GM18909 (cell line): ENCODE measurements around the gene RNU6-1.

Experiments used
- ATAC-seq: cut with Tn5 transposase; IDR thresholded peaks from one replicate; pipeline ENCODE4 v1.9.1; 2021; ENCODE audit warnings: mild to moderate bottlenecking; ENCODE audit not compliant: unreplicated experiment, poor library complexity

The RNU6-1 gene

DNA sequence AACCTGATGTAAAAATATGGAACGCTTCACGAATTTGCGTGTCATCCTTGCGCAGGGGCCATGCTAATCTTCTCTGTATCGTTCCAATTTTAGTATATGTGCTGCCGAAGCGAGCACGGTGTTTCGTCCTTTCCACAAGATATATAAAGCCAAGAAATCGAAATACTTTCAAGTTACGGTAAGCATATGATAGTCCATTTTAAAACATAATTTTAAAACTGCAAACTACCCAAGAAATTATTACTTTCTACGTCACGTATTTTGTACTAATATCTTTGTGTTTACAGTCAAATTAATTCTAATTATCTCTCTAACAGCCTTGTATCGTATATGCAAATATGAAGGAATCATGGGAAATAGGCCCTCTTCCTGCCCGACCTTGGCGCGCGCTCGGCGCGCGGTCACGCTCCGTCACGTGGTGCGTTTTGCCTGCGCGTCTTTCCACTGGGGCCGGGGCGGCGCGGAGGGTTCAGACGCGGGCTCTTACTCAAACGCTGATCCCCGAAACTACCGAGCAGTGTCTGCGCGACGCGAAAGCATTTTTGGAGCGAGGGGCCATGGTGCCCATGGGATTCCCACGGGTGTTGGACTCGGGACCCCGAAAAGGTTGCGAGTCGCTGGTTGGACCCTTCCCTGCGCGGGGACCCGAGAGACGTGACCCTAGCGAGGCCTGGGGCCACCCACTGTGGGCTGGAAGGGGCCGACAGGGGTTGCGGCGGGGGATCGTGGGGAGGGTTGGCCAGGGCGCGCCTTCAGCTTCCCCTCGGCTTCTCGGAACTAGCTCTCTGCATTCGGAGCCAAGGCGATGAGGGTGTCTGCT, at the start of gene RNU6-1:
Gene RNU6-1 (minus strand): TSS at position 117 of the 820 bp plus-strand sequence.
- peak; percentile 89 for ATAC-seq

DNA sequence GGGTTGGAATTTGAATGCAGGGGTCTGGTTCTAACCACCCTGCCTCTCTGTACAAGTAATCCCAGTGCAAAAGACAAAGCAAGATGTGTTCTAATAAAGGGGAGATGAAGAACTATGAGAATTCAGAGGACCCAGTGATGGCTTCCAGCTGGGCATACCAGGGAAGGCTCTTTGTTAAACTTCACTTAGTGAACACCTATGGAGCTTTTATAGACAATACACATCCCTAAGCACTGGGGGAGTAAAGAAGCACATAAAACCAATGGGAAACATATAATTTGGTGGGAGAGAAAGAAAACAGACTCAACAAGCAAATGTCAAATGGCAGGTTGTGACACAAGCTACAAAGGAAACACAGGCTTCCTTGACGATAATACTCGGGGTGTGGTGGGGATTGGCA, 47.9 kb upstream of the RNU6-1 start:
- ATAC-seq: no peak

DNA sequence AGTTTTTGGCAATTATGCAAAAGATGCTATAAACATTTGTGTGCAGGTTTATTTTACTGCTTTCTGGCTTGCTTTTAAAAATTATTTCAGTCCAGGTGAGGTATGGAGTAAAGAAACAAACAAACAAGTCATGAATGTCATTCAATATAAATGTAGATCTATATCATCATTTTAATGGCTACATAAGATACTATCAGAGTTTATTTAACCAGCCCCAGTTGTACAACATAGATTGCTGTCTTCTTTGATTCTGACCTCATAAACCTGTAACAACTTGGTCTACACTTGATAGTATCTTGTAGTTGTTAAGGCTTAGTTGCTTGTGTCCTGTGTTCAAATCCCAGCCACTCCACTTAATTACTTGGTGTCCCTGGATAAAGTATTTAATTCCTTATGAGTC, 46.0 kb upstream of the RNU6-1 start:
- ATAC-seq: no peak

DNA sequence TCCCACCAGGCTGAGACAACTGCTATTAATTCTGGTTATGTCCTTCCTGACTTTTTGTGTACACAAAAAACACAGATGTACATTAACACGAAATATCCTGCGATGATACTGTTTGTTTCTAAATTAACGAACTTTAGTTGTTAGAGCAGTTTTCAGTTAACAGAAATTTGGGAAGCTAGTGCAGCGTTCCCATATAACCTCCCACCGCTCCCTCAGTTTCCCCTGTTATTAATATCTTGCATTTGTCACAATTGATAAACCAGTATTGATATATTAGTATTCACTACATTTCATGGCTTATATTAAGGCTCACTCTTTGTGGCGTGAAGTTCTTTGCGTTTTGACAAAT, 45.3 kb upstream of the RNU6-1 start:
- ATAC-seq: no peak

DNA sequence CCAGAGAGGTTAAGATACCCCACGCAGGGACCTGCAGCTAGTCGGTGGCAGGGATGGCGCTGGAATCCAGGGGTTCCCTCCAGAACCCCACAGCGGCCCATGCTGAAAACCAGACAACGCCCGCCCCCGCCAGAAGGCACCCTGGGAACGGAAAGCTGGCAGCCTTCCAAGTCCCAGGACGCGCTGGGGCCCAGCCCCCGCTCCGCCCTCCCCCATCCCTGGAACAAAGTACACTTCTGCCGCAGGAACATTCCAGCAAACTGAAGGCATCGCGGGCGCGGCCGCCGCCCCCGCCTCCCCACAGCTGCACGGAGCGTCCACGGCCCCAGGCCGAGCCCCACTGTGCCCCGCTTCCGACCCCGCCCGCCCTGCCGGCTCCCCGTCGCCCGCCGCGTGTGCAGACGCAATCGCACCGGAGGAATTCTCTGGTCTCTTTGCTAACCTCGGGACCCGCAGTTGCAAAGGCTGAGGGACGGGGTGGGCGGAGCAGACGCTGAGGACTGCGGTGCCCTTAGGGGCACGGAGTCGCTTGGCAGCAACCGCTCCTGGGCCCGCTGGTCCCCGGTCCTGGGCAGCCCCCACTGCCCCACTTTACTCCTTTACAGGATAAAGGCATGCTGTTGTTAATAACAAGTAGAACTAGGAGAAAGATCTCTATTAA, 44.8 kb upstream of the RNU6-1 start:
- no peak for ATAC-seq

DNA sequence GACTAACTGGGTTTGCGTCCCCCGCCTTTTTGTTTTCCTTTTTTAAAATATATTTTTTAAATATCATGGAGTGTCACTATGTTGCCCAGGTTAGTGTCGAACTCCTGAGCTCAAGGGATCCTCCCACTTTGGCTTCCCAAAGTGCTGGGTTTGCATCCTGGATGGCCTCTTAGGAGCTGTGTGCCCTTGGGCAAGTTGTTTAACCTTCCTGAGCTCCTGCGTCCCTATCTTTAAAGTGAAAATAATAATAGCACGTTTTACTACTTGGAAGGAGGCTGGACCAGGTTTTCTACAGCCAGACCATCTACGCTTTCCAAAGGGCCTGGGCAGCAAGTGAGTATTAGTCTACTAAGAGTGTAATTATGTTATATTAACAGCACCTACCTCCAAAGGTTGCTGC, 44.2 kb upstream of the RNU6-1 start:
- no peak for ATAC-seq

DNA sequence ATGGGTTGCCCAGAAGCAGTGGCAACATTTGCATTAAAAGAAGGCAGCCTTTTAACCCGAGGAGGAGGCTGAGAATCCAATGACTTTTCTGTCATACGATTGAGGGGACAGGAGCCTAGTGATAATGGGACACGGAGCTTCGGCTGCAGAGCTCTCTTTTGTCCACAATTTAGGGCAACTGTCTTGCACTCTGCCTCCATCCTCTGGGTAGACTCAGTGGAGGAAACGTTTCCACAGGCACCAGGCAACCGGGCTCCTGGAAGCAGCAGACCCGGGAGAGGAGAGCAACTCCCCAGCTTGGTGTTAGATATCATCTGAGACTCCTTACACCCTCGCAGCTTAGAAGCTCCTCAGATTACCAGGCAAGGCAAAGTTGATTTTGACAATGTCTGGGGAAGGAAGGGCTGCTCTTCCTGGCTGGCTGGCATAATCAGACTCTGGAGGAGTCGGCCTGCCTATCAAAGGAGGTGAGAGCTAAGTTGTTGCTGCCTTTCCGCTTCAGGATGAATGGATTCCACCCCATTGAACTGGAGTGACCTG, 43.5 kb upstream of the RNU6-1 start:
- ATAC-seq: no peak

DNA sequence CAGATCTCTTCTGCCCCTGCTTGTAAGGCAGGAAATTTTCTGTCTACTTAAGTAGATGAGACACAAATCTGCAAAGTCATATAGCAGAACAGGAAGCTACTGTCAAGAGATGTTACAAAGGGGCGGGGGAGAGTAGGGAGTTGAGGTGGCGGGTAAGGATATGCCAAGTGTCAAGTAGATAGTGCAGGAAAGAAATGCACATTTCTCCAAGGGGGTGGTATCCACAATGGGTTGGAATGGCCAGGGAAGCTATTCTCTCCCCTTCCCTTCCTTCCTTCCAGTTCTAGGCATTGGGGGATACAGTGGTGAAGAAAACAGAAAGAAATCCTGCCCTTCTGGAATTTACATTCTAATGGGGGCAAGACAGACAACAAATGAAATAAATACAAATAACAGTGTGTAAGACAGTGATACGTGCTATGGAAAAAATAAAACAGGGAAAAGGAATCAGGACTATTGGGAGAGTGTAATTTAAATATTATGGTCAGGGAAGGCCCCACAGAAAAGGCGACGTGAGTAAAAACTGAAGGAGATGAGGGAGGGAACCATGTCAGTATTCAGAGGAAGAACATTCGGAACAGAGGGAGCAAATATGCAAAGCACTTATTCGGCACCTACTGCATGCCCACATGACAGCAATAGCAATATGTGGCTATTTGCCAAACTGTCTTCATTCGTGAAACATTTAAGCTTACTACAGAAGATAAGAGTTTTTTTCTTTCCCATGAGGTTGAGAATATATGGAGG, 42.8 kb upstream of the RNU6-1 start:
- ATAC-seq: no peak

DNA sequence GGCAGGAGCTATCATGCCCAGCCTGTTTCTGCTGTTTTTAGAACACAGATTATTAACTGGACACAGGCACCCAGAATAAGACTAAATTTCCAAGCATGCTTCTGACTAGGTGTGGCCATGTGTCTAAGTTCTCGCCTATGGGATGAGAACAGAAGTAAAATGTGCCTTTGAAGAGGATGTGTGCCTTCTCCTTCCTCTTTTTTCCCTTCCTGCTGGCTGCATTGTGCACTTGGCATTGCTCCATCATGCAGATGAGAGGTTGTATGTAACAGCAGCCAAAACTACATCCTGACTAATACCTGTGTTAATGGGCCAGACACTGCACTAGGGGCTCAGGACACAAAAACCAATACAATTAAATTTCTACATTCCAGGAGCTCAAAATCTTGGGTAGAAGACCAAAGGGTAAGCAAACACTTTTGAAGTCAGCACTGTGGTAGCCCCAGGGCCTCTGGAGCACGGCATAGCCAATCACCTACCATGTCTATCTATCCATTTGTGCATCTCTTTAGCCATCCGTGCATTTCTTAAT, 40.9 kb upstream of the RNU6-1 start:
- no peak for ATAC-seq

DNA sequence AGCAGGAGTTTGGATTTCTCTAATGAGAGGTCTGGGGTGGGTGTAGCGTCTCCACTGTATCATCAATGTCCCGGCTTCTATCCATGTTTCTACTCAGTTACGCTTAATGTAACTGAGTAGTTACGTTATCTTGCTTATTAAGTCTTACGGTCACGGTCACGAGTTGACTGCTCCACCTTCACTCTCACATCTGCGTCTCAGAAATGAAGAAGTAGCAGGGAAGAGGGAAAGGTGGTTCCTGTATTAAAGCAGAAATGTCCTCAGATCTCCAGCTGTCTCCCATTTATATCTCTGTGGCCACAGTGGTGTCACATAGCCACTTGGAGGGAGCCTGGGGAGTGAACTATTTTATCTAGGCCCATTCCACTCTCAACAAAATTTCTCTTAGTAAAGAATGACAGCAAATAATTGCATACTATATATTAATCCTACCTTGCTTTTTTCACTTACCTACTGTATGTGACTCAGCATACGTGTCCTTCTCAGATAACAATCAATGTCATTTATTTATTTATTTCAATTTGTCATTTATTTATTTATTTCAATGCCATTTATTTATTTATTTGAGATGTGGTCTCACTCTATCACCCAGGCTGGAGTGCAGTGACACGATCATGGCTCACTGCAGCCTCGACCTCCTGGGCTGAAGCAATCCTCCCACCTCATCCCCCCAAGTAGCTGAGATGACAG, 39.7 kb upstream of the RNU6-1 start:
- ATAC-seq: no peak

DNA sequence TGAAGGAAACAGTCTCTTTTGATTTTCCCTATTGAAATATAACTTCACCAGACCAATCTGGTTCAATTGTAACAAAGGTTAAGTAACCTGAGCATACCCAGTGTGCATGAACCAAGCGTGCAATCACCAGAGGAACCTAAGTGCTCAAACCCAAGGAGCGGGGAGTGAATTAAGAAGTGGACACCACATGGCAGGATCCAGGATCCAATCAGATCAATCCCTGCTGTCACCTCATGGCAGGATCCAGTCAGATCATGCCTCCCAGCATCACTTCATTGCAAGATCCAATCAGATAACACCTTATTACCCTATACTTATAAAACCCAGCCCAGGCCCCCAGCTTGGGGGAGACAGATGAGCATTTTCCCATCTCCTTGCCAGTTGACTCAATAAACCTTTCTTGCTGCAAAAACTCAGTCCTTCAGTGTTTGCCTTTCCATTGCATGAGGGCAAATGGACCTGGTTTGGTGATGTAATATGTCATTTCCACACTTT, 38.9 kb upstream of the RNU6-1 start:
- no peak for ATAC-seq

DNA sequence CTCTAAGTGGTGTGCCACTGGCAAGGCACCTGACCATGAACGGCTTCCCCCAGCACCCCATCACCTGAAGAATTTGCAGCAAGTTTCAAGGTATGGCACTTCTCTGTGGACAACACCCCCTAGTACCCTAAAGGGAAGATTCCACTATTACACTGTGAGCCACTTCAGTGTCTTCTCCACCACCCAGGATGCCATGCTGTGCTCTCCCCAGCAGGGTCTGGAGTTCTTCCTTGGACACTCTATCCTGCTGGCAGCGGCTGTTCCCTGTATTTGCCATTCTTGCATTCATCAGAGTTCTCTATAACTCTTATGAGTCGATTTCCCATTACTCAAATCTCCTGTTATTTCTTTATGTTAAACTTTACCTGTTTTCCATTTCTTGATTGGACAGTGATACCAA, 33.9 kb upstream of the RNU6-1 start:
- ATAC-seq: no peak

DNA sequence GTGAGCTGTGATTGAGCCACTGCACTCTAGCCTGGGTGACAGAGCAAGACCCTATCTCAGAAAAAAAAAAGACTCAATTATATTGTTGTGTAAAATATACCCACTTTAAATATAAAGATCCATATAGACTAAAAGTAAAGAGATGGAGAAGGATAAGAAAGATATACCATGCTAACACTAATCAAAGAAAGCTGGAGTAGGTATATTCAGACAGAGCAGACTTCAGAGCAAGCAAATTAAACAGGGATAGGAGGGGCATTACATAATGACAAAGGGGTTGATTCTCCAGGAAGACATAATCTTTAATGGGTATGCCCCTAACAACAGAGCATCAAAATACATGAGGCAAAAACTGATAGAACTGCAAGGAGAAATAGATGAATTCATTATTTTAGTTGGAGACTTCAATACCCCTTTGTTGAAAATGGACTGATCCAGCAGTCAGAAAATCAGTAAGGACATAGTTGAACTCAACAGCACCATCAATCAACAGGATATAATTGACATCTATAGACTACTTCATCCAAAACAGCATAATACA, 31.1 kb upstream of the RNU6-1 start:
- ATAC-seq: no peak

DNA sequence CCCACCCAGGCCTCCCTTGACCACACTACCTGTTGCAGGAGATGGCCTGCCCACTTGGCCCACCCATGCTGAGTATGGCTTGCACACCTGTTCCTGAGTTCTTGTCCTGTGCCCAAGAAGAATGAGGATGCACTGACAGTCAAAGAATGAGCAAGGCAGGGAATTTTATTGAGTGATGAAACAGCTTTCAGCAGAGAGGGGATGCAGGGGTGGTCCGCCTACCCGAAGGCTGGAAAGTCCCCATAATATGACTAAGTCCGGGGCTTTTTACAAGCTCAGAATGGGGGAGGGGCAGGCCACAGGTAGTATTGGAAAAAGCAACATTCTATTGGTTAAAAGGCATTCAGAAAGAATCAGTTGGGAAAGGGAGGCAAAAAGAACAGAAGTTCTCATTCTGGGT, 29.9 kb upstream of the RNU6-1 start:
- ATAC-seq: no peak

DNA sequence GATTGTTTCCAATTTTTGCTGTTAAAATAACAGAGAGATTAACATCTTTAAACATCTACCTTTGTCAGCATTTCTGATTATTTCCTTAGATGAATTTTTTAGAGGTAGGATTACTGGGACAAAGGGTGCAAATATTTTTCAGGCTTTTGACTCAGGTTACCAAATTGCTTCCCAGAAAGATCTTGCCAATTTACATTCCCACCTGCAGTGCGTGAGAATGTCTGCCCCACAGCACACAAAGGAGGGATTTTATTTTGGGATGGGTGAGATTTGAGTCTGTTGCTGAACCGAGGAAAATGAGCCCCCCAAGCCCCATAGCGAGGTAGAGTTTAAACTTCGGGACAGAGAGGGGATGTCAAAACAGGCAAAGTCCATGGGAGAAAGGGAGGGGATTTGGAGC, 25.9 kb upstream of the RNU6-1 start:
- no peak for ATAC-seq

DNA sequence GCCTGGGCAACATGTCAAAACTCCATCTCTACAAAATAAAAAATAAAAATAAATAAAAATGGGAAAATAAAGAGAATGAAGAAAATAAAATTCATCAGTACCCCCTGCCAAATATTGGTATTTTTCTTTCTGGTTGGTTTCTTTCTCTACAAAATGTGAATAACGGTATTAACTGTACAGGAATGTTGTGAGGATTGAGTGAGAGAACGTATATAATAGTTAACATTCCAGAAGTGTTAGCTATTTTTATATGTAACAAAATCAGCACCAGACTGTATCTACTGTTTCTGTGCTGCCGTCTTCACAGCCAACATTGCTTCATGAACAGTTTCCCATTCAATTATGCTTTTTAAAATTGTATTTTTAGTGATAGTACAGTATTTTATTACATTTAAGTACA, 25.5 kb upstream of the RNU6-1 start:
- no peak for ATAC-seq

DNA sequence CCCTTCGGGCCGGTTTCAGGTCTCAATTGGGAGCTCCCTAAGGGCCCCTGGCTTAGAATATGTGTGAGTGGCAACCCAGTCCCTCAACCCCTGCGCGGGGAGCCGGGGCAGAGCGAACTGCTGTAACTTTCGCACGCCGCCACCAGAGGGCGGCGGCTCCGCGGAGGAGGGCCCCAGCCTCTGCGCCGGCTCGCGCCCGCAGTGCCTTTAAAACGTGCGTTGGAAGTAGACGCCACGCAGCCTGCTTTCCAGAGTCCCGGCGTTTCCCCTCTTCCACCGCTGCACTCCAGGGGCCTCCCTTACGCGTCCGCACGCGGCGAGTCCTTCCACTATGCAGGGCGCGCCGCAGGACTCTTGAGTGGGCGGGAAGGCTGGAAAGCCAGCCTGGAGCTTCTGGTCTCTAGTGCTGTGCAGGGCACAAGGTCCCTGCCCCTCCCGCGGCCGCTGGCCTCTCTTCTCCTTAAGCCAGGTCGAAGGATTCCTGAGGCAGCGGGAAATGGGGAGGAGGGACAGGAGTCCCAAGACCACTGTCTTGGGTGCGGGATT, 23.7 kb upstream of the RNU6-1 start:
- ATAC-seq: peak; percentile 86

DNA sequence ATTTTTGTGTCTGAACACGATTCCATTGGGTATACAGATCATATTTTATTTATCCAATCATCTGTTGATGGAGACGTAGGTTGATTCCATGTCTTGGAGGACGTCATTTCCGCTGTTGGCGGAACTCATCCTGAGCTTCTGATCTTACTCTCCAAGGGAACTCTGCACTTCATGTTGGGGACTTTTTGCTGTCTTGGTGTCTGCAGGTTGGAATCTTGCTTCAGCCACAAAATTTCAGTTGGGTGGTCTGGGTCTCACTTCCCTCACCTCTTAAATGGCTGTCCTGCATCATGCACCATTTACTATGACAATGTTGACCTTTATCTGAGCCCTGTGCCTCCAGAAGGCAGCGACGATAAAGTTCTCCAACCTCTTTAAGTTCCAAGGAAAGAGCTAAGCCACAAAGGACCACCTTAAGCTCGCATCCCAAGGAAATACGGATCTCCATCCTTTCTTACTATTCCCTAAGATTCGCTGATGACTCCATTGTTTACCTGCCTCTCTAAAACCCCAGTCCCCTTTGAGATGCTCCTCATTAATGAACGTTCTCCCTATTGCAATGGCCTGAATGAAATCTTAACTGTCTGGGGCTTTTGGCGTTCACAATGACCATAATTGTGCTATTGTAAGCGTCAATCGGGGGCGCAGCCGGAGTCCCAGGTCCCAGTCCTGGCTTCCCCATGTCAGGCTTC, 23.1 kb upstream of the RNU6-1 start:
- ATAC-seq: peak; percentile 36

DNA sequence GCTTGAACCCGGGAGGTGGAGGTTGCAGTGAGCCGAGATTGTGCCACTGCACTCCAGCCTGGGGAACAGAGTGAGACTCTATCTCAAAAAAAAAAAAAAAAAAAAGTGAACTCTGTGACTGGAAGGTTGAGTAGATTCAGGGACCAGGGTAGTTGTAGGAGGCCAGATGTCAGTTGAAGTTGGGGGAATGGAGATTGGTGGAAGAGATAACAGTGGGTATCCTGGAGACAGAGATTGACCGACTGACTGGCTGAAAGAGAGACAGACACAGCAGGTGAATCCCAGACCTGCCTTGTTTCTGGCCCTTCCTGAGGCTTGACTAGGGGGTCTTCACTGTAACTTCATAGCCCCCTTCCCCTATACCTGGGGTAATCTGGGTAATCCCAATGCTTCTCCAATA, 22.1 kb upstream of the RNU6-1 start:
- no peak for ATAC-seq
